Measurements from ENCODE around the gene PPBP.

Gene PPBP

DNA sequence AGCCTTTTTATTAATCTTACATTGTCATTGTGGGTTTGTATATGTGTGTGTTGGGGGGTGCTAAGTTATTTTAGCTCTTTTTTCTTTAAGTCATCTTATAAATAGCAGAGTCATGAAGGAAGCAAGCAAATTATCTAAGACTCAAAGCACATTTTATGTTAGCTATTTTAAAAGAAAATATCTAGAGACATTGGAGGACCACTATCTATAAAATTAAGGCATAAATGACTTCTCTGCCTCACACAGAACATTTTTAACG lies 3.7 kb upstream of the PPBP start:
- no peak overlapping the region for H3K9ac ChIP-seq (ENCODE audit: low read depth, low read length)
- TF ChIP-seq, protein P1, sequence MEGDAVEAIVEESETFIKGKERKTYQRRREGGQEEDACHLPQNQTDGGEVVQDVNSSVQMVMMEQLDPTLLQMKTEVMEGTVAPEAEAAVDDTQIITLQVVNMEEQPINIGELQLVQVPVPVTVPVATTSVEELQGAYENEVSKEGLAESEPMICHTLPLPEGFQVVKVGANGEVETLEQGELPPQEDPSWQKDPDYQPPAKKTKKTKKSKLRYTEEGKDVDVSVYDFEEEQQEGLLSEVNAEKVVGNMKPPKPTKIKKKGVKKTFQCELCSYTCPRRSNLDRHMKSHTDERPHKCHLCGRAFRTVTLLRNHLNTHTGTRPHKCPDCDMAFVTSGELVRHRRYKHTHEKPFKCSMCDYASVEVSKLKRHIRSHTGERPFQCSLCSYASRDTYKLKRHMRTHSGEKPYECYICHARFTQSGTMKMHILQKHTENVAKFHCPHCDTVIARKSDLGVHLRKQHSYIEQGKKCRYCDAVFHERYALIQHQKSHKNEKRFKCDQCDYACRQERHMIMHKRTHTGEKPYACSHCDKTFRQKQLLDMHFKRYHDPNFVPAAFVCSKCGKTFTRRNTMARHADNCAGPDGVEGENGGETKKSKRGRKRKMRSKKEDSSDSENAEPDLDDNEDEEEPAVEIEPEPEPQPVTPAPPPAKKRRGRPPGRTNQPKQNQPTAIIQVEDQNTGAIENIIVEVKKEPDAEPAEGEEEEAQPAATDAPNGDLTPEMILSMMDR (IDR thresholded peaks at IDR 0.05; ENCODE audit: borderline replicate concordance, extremely low read depth, low read length, poor library complexity, severe bottlenecking), result no peak
- no peak for TF ChIP-seq EZH2 (IDR thresholded peaks at IDR 0.05; ENCODE audit: borderline replicate concordance, low read depth, low read length, severe bottlenecking)
- no peak for ATAC-seq (ENCODE audit: insufficient read depth, low read depth)

GRCh38 chr4:73990988-73991741 lies 3.2 kb upstream of the PPBP start:
- no peaks in the 10 kb centered on the region for H4K20me1 ChIP-seq (ENCODE audit: insufficient read depth, low read length)
- ATAC-seq (ENCODE audit: insufficient read depth, low read depth), result no peak
- no peaks in the 10 kb centered on the region for H3K4me1 ChIP-seq (ENCODE audit: insufficient read depth, low read length)
- no peak overlapping the region for H3K27ac ChIP-seq (ENCODE audit: low read length)
- TF ChIP-seq, protein P1 (IDR thresholded peaks at IDR 0.05; ENCODE audit: borderline replicate concordance, extremely low read depth, low read length, poor library complexity, severe bottlenecking), result no peak
- TF ChIP-seq EZH2 (IDR thresholded peaks at IDR 0.05; ENCODE audit: borderline replicate concordance, low read depth, low read length, severe bottlenecking), result no peak
- no peaks in the 10 kb centered on the region for H3K9me3 ChIP-seq (ENCODE audit: insufficient read depth, low read length, severe bottlenecking)
- H3K4me2 ChIP-seq (ENCODE audit: insufficient read depth, low read length), result no peak overlapping the region
- no peak overlapping the region for H3K4me3 ChIP-seq (ENCODE audit: low read depth in 1 of 2, low read length in 2 of 2)
- no peak for DNase-seq
- H3K9ac ChIP-seq (ENCODE audit: low read depth, low read length), result no peak overlapping the region
- no peaks in the 10 kb centered on the region for H3K27me3 ChIP-seq (ENCODE audit: insufficient read depth, low read length, poor library complexity)
- no peaks in the 10 kb centered on the region for H3K36me3 ChIP-seq (ENCODE audit: insufficient read depth, low read length)
- H2AFZ ChIP-seq (ENCODE audit: low read depth, low read length), result no peak overlapping the region
- H3K79me2 ChIP-seq (ENCODE audit: insufficient read depth, low read length), result no peaks in the 10 kb centered on the region

More for the DNA sequence above, 3.7 kb upstream of the PPBP start:
- H2AFZ ChIP-seq (ENCODE audit: low read depth, low read length), result no peak overlapping the region
- no peak overlapping the region for H3K4me3 ChIP-seq (ENCODE audit: low read depth in 1 of 2, low read length in 2 of 2)
- no peak overlapping the region for H3K27ac ChIP-seq (ENCODE audit: low read length)
- no peaks in the 10 kb centered on the region for H3K27me3 ChIP-seq (ENCODE audit: insufficient read depth, low read length, poor library complexity)
- H4K20me1 ChIP-seq (ENCODE audit: insufficient read depth, low read length), result no peaks in the 10 kb centered on the region
- no peak for DNase-seq
- H3K36me3 ChIP-seq (ENCODE audit: insufficient read depth, low read length), result no peaks in the 10 kb centered on the region
- no peaks in the 10 kb centered on the region for H3K79me2 ChIP-seq (ENCODE audit: insufficient read depth, low read length)
- no peak overlapping the region for H3K4me2 ChIP-seq (ENCODE audit: insufficient read depth, low read length)
- H3K9me3 ChIP-seq (ENCODE audit: insufficient read depth, low read length, severe bottlenecking), result no peaks in the 10 kb centered on the region
- H3K4me1 ChIP-seq (ENCODE audit: insufficient read depth, low read length), result no peaks in the 10 kb centered on the region

DNA sequence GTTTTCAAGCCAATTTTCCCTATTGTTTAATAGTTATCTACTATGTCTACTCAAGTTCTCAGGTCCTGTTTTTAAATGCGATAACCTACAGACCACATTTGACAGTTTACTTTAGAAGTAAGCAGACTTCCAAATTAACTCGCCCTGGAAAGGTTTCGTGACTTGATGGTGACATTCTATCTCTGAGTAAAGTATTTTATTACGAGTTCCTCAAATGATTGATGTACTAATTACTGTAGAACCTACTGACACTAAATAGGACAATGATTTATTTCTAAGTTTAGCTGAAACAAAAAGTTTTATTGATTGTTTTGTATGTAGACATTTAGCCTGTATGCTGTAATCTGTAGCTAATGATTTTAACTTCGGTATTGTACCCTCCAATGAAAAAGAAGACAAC lies 1.9 kb upstream of the PPBP start:
- Histone ChIP-seq H3K27ac (ENCODE audit: low read length) (no peak overlapping the region), H3K4me2 (ENCODE audit: insufficient read depth, low read length) (no peak overlapping the region), H3K79me2 (ENCODE audit: insufficient read depth, low read length) (no peaks in the 10 kb centered on the region), H4K20me1 (ENCODE audit: insufficient read depth, low read length) (no peaks in the 10 kb centered on the region), H3K9me3 (ENCODE audit: insufficient read depth, low read length, severe bottlenecking) (no peaks in the 10 kb centered on the region), H3K9ac (ENCODE audit: low read depth, low read length) (no peak overlapping the region), H3K4me1 (ENCODE audit: insufficient read depth, low read length) (no peaks in the 10 kb centered on the region), H2AFZ (ENCODE audit: low read depth, low read length) (no peak overlapping the region), H3K4me3 (ENCODE audit: low read depth in 1 of 2, low read length in 2 of 2) (no peak overlapping the region), H3K36me3 (ENCODE audit: insufficient read depth, low read length) (no peaks in the 10 kb centered on the region), H3K27me3 (ENCODE audit: insufficient read depth, low read length, poor library complexity) (no peaks in the 10 kb centered on the region)
- DNase-seq (no peak), ATAC-seq (ENCODE audit: insufficient read depth, low read depth) (no peak)
- no peak for TF ChIP-seq EZH2 (IDR thresholded peaks at IDR 0.05; ENCODE audit: borderline replicate concordance, low read depth, low read length, severe bottlenecking)
- TF ChIP-seq, protein P1 (IDR thresholded peaks at IDR 0.05; ENCODE audit: borderline replicate concordance, extremely low read depth, low read length, poor library complexity, severe bottlenecking), result no peak

Data from DND-41 (cell line).